ENCODE results near the gene RS1. TPM values are rescaled to one million over a fixed set of nuclear protein-coding genes. Genes with fewer than 3 reads are reported as not detected.

RS1 gene
- total and polyA plus RNA-seq, 2 donors from 2014 or later: 0.44 TPM; not detected in 1

DNA sequence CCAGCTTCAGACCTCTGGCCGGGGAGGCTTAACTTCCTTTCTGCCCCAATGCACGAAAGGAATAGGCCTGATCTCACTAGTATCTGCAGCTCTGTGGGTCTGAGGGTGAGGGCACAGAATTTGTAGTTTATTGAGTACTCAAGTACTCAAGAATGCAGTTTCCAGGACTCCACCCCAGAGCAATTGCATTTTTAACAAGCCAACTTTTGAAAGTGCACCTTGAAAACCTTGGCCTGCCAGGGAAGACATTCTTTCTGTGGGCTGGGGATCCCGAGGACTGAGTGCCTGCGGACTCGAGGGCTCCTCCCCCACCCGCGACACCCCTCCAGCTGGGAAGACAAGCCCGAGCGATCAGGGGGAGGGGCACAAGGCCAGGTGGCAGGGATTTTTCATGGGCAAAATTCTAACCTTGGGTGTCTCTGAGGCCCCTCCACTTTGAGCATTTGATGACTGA lies 22.4 kb downstream of the RS1 start:
- no peak overlapping the region for H3K27ac ChIP-seq (ENCODE audit: low read depth in 2 of 2, low read length in 2 of 2)
- H3K36me3 ChIP-seq (ENCODE audit: control insufficient read depth in 2 of 3, insufficient read depth in 3 of 3, low read length in 3 of 3): no peaks in the 10 kb centered on the region
- no peak for TF ChIP-seq CTCF (IDR thresholded peaks at IDR 0.05; ENCODE audit: borderline replicate concordance, extremely low read depth, insufficient read depth)
- H3K4me3 ChIP-seq (ENCODE audit: low read length in 3 of 3): no peak overlapping the region
- no peaks in the 10 kb centered on the region for H3K9me3 ChIP-seq (ENCODE audit: control insufficient read depth in 2 of 3, insufficient read depth in 1 of 3, low read length in 3 of 3)
- H3K9ac ChIP-seq (ENCODE audit: low read length in 3 of 3): no peak overlapping the region
- DNase-seq (peak in 4 of 5 donors; percentile 32 to 45 (median 42)), FAIRE-seq (no peak)
- intact Hi-C loops (cut with DNase I): no loop called here
- H3K4me1 ChIP-seq (ENCODE audit: control insufficient read depth in 2 of 3, insufficient read depth in 2 of 3, low read depth in 1 of 3, low read length in 3 of 3): no peaks in the 10 kb centered on the region
- H3K27me3 ChIP-seq (ENCODE audit: control insufficient read depth, insufficient read depth, low read length): no peaks in the 10 kb centered on the region

DNA sequence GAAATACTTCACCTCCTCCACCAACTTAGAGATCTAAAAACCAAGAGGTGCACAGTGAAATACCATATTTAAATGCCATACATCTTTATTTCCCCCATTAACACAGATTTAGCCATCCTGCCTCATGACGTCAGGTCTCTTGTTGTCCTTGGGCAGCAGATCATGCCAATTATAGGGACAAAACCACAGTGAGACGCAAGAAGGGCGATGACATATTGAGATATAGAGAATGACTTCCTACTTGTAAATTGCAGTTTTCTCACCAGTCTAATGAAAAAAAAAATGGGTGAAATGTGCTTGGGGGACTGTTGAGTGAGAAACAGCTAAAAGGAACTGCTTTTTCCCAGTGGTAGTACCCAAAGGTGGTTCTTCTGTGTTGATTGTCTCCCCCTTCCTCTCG lies 24.3 kb downstream of the RS1 start:
- Histone ChIP-seq H3K9me3 (ENCODE audit: control insufficient read depth in 2 of 3, insufficient read depth in 1 of 3, low read length in 3 of 3) (no peaks in the 10 kb centered on the region), H3K9ac (ENCODE audit: low read length in 3 of 3) (no peak overlapping the region), H3K36me3 (ENCODE audit: control insufficient read depth in 2 of 3, insufficient read depth in 3 of 3, low read length in 3 of 3) (no peaks in the 10 kb centered on the region), H3K27ac (ENCODE audit: low read depth in 2 of 2, low read length in 2 of 2) (no peak overlapping the region), H3K27me3 (ENCODE audit: control insufficient read depth, insufficient read depth, low read length) (no peaks in the 10 kb centered on the region), H3K4me1 (ENCODE audit: control insufficient read depth in 2 of 3, insufficient read depth in 2 of 3, low read depth in 1 of 3, low read length in 3 of 3) (no peaks in the 10 kb centered on the region), H3K4me3 (ENCODE audit: low read length in 3 of 3) (no peak overlapping the region)
- intact Hi-C loops (cut with DNase I): no loop called here
- no peak for DNase-seq
- no peak for TF ChIP-seq CTCF (IDR thresholded peaks at IDR 0.05; ENCODE audit: borderline replicate concordance, extremely low read depth, insufficient read depth)
- no peak for FAIRE-seq

GRCh38 chrX:18643853-18644252 lies 28.1 kb downstream of the RS1 start:
- Histone ChIP-seq H3K4me1 (ENCODE audit: control insufficient read depth in 2 of 3, insufficient read depth in 2 of 3, low read depth in 1 of 3, low read length in 3 of 3) (no peaks in the 10 kb centered on the region), H3K27me3 (ENCODE audit: control insufficient read depth, insufficient read depth, low read length) (no peaks in the 10 kb centered on the region), H3K4me3 (ENCODE audit: low read length in 3 of 3) (no peak overlapping the region), H3K9me3 (ENCODE audit: control insufficient read depth in 2 of 3, insufficient read depth in 1 of 3, low read length in 3 of 3) (no peaks in the 10 kb centered on the region), H3K9ac (ENCODE audit: low read length in 3 of 3) (no peak overlapping the region), H3K27ac (ENCODE audit: low read depth in 2 of 2, low read length in 2 of 2) (no peak overlapping the region), H3K36me3 (ENCODE audit: control insufficient read depth in 2 of 3, insufficient read depth in 3 of 3, low read length in 3 of 3) (no peaks in the 10 kb centered on the region)
- FAIRE-seq (no peak), DNase-seq (no peak)
- no peak for TF ChIP-seq CTCF (IDR thresholded peaks at IDR 0.05; ENCODE audit: borderline replicate concordance, extremely low read depth, insufficient read depth)
- intact Hi-C loops (cut with DNase I): no loop called here

DNA sequence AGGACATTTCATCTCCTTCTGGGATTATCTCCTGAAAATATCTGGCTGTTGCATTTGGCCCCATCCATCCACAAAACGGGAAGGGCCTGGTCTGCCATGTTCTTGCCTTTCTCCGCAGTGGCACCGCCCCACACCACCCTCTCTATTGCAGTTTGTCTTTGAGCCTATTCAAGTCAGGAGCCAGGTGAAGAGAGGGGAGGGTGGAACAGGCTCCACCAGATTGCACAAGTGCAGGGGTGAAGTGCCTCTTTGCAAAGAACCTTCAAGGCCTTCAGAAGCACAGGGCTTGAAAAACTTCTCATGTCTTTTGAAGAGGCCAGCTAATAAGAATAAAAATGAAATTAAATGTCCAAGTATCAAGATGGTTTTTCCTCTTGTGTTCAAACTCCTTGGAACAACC lies 28.7 kb downstream of the RS1 start:
- H3K9ac ChIP-seq (ENCODE audit: low read length in 3 of 3): no peak overlapping the region

More for the DNA sequence above, 28.7 kb downstream of the RS1 start:
- Histone ChIP-seq H3K4me1 (ENCODE audit: control insufficient read depth in 2 of 3, insufficient read depth in 2 of 3, low read depth in 1 of 3, low read length in 3 of 3) (no peaks in the 10 kb centered on the region), H3K27ac (ENCODE audit: low read depth in 2 of 2, low read length in 2 of 2) (no peak overlapping the region), H3K4me3 (ENCODE audit: low read length in 3 of 3) (no peak overlapping the region), H3K36me3 (ENCODE audit: control insufficient read depth in 2 of 3, insufficient read depth in 3 of 3, low read length in 3 of 3) (no peaks in the 10 kb centered on the region), H3K27me3 (ENCODE audit: control insufficient read depth, insufficient read depth, low read length) (no peaks in the 10 kb centered on the region), H3K9me3 (ENCODE audit: control insufficient read depth in 2 of 3, insufficient read depth in 1 of 3, low read length in 3 of 3) (no peaks in the 10 kb centered on the region)
- no peak for FAIRE-seq
- intact Hi-C loops (cut with DNase I): no loop called here
- no peak for DNase-seq
- no peak for TF ChIP-seq CTCF (IDR thresholded peaks at IDR 0.05; ENCODE audit: borderline replicate concordance, extremely low read depth, insufficient read depth)
